Measurements from ENCODE around the gene WASF2. TPM values are rescaled to one million over a fixed set of nuclear protein-coding genes. Genes with fewer than 3 reads are reported as not detected.
A peak's percentile ranks its signal among the peaks of the same experiment; 100 is the strongest.

Gene WASF2
- total RNA-seq, 1 donor from 2014 or later, result 22.1 TPM

GRCh38 chr1:27509127-27510080 is 19.4 kb upstream of the WASF2 start:
- H3K27me3 ChIP-seq (ENCODE audit: control insufficient read depth, insufficient read depth, low read length), result no peaks in the 10 kb centered on the region
- H3K4me3 ChIP-seq (ENCODE audit: low read depth, low read length), result no peak overlapping the region
- no peaks in the 10 kb centered on the region for H3K36me3 ChIP-seq (ENCODE audit: control insufficient read depth, insufficient read depth, low read length)
- TF ChIP-seq CTCF (IDR thresholded peaks at IDR 0.05; ENCODE audit: insufficient read depth, low read length, severe bottlenecking), result no peak
- DNase-seq (ENCODE audit: low read depth) (peak; percentile 64), FAIRE-seq (no peak)

GRCh38 chr1:27507960-27508665 is 18.1 kb upstream of the WASF2 start:
- Histone ChIP-seq H3K27me3 (ENCODE audit: control insufficient read depth, insufficient read depth, low read length) (no peaks in the 10 kb centered on the region), H3K36me3 (ENCODE audit: control insufficient read depth, insufficient read depth, low read length) (no peaks in the 10 kb centered on the region), H3K4me3 (ENCODE audit: low read depth, low read length) (no peak overlapping the region)
- FAIRE-seq (no peak), DNase-seq (ENCODE audit: low read depth) (peak; percentile 48)
- peak; percentile 22 for TF ChIP-seq CTCF (IDR thresholded peaks at IDR 0.05; ENCODE audit: insufficient read depth, low read length, severe bottlenecking)

- FAIRE-seq (no peak), DNase-seq (ENCODE audit: low read depth) (no peak)
- no peaks in the 10 kb centered on the region for H3K36me3 ChIP-seq (ENCODE audit: control insufficient read depth, insufficient read depth, low read length)
- no peaks in the 10 kb centered on the region for H3K27me3 ChIP-seq (ENCODE audit: control insufficient read depth, insufficient read depth, low read length)
- no peak for TF ChIP-seq CTCF (IDR thresholded peaks at IDR 0.05; ENCODE audit: insufficient read depth, low read length, severe bottlenecking)
- no peak overlapping the region for H3K4me3 ChIP-seq (ENCODE audit: low read depth, low read length)
Observed at GRCh38 chr1:27506703-27507102, 16.7 kb upstream of the WASF2 start.

- Histone ChIP-seq H3K27me3 (ENCODE audit: control insufficient read depth, insufficient read depth, low read length) (no peaks in the 10 kb centered on the region), H3K4me3 (ENCODE audit: low read depth, low read length) (no peak overlapping the region), H3K36me3 (ENCODE audit: control insufficient read depth, insufficient read depth, low read length) (no peaks in the 10 kb centered on the region)
- TF ChIP-seq CTCF (IDR thresholded peaks at IDR 0.05; ENCODE audit: insufficient read depth, low read length, severe bottlenecking), result no peak
- FAIRE-seq, result no peak
- DNase-seq (ENCODE audit: low read depth), result no peak
Observed at GRCh38 chr1:27505420-27505680, 15.4 kb upstream of the WASF2 start.

GRCh38 chr1:27504588-27505419 is 14.8 kb upstream of the WASF2 start:
- DNase-seq (ENCODE audit: low read depth) (peak; percentile 54), FAIRE-seq (no peak)
- no peak overlapping the region for H3K4me3 ChIP-seq (ENCODE audit: low read depth, low read length)
- no peaks in the 10 kb centered on the region for H3K36me3 ChIP-seq (ENCODE audit: control insufficient read depth, insufficient read depth, low read length)
- no peak for TF ChIP-seq CTCF (IDR thresholded peaks at IDR 0.05; ENCODE audit: insufficient read depth, low read length, severe bottlenecking)
- H3K27me3 ChIP-seq (ENCODE audit: control insufficient read depth, insufficient read depth, low read length), result no peaks in the 10 kb centered on the region

All from bronchial epithelial cell (primary cell).